NCI-H2196 treated with DMSO at 0.1 percent for 48 hours (cell line): ENCODE results near the gene ACTRT2.

ENCODE experiments used
- DNase-seq: peaks from one replicate; lab custom pipeline; 2025; ENCODE audit not compliant: unreplicated experiment; lab: John Stamatoyannopoulos, UW

The ACTRT2 gene

GRCh38 chr1:2983319-2983705, 38.0 kb upstream of the ACTRT2 start:
- DNase-seq = no peak

DNA sequence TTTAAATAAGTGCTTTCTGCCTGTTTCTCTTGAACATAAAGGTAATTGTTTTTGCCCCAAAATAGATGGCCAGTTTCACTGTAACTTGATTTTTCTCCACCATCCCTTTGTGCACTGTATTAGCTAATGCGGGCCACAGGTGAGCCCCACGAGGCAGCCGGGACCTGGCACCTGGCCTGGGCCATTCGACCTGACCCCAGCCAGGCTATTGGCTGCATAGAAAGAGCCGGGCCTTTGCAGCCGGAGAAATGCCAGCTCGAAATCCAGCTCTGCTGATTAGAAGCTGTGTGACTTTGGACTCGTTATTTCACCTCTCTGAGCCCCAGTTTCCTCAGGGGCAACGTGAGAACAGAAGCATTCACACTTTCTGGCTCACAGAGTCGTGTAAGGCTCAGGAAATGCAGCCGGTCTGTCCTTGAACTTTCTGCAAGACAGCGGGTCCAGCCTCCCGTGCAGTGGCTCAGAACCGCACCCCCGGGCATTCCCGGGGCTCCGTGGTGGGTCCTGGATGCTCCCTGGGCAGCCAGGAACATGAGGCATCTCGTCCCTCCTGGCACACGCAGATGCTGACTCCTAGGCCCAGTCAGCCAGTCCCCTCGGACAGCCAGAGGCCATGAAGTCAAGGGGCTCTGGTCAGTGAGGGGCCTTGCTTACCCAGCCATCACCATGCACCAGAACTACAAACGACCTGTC, 37.4 kb upstream of the ACTRT2 start:
- no peak for DNase-seq

DNA sequence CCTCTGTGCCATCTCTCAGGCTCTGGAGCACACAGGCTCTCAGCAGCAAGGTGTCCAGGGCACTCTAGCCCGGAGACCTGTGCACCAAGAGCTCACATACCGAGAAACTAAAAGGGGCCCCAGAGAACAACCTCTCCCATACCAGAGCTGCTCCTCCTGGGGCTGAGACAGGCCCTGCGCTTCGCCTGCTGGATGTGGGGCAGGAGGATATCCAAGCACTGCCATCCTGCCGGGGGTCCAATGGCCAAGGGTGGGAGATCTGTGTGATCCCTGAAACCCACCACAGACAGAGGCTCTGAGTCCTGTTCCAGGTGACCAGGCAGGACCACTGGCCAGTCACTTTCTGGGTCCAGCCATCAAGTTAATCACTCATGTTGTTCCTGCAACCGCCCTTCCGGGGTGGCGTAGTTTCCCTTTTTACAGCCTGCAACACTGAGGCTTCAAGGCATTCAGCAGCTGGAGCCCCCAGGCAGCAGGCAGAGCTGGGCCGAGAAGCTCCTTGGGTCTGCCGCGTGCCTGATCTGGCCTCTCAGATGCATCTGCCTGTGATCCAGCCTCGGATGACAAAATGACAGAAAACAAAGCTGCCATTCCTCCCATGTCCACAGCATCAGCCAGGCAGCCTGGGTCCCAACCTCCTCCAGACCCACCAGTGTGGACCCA, 36.7 kb upstream of the ACTRT2 start:
- DNase-seq = no peak

DNA sequence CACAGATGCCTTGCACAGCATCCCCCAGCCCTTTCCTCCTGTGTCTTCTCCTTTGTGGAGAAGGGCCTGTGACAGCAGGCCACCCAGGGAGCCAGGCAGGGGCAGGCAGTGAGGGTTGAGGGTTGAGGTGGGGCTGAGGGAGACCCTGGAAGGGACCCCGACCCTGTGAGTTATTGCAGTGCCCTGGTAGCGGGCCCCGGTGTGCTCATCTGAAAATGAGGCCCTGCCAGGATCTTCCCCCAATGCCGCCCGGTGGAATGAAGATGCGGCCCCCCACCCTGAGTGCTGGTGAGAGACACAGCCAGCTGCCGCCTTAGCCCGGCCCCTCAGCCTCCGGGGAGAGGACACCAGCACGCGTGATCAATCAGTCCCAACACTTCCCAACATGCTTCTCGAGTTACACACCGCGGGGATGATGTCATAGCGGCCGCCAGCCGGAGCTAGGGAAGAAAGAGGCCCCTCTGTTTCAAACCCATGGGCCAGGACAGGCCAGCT, 36.2 kb upstream of the ACTRT2 start:
- no peak for DNase-seq

- no peak for DNase-seq
These were observed 35.3 kb upstream of the ACTRT2 start for GRCh38 chr1:2985694-2986548.

GRCh38 chr1:2986549-2987305, 34.5 kb upstream of the ACTRT2 start:
- DNase-seq = no peak

DNA sequence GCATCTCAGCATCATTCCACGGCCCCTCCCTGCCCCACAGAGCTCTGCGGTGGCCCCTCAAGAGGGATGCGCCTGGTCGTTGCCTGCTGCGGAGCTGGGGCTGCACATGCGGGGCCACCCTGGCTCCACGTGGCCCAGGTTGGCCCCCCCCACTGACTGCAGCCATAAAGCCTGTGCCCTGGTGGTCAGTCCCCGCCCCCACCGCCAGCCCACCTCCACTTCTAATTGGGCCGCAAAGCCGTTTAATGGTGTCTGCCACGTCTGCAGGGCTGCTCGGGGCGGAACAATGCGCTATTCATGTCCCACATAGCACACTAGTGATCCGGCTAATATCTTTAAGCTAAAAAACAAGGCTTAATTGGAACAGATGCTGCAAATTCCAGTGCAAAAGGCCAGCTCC, 33.5 kb upstream of the ACTRT2 start:
- no peak for DNase-seq

GRCh38 chr1:2988256-2988655, 33.0 kb upstream of the ACTRT2 start:
- no peak for DNase-seq

GRCh38 chr1:2989185-2989584, 32.1 kb upstream of the ACTRT2 start:
- no peak for DNase-seq

DNA sequence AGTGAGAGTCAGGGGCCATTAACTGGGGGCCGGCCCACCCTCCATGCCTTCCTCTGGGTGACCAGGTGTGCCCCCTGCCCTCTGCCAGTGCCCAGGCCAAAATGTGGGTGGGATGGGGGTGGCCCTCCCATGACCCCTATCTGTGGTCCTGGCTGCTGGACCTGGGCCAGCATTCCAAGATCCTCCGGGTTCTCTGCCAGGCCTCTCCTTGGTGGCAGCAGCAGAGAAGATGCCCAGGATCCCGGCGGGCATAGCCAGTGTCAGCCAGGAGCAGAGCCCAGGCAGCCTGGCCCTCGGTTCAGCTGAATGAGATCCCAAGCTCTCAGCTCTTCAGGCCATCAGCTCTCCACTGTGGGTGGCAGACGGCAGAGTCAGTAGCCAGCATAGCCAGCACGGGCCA, 31.3 kb upstream of the ACTRT2 start:
- DNase-seq = no peak

DNA sequence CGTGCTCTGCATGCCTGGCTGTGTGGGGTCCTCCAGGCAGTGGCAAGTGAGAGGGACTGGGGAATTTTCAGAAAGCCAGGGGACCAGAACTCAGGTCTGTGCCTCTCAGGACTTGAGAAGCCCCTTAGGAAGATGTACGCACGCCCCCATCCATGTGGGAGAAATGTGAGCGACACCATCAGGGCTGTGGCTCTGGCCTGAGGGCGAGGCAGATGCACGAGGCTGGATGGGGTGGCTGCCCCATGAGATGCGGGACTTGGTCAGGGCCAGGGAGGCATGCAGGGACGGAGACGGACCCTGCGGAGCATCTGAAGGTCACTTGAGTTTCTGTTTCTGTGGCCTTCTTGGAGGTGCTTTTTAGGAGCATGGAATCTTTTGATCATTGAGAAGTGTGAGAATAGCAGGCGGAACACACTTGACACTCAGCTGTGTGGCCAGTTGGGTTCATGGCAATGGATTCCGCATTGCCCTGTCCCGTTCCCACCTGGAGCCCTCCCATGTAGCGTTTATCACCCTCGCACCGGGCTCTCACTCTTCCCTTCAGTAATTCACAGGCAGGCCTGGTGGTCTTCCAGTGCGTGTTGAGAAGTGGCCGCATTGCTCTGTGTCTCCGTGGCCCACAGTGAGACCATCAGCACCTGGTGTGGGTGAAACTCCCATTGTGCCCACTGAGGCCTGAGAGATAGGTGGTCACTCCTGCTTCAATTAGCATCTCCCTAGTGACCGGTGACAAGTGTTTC, 30.7 kb upstream of the ACTRT2 start:
- no peak for DNase-seq

DNA sequence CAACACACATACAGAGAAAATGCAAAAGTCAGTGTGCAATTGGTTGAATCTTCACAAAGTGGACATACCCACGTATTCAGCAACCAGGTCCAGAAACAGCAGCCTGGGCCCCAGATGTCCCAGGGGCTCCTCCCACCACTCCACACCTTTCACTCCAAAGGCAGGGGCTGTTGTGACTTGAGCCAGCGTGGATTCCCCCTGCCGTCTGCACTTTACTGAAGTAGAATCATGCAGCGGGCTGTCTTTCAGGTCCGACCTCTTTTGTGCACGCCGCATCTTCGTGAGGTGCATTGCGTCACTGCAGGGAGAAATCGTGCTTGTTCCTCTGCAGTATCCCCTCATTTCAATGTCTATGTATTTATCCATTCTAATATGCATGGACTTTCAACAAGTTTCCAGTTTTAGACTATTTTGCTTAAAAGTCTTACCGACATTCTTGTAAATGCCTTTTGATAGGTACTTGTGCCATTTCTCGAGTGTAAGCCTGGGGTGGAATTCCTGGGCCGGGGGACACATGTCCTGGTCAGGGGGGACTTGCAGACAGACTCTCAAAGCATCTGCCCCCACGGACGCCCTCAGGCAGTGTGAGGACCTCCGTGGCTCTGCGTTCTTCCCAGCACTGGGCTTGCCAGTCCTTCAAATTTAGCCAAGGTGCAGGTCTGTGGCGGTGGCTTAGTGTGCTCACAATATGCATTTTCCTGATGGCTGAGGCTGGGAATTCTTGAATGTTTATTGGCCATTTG, 29.3 kb upstream of the ACTRT2 start:
- no peak for DNase-seq

GRCh38 chr1:2998503-2999100, 22.7 kb upstream of the ACTRT2 start:
- no peak for DNase-seq

DNA sequence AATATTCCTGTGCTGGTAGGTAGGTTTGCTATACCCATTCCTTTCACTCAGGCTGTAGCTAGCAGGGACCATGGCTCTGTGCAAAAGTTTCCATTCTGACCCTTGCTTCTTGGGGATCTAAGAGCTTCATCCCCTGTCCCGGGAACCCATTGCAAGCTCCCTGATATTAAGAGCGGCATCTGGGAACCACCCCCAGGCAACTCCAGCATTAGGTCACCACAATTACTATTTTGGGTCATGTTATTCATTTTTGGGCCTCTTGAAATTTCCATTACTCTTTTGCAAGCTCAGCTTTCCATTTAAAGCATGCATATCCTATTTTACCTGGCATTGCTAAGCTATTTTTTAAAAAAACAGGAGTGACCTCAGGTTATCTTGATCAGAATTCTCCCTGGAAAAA, 22.1 kb upstream of the ACTRT2 start:
- DNase-seq = no peak

GRCh38 chr1:2999571-2999970, 21.7 kb upstream of the ACTRT2 start:
- DNase-seq = no peak

- no peak for DNase-seq
These were observed 21.1 kb upstream of the ACTRT2 start for GRCh38 chr1:3000214-3000613.

- DNase-seq = no peak
These were observed 20.4 kb upstream of the ACTRT2 start for GRCh38 chr1:3000671-3001470.
